GM23248 (cell line): ENCODE data around the gene COMMD1. TPM values are rescaled to one million over a fixed set of nuclear protein-coding genes. Genes with fewer than 3 reads are reported as not detected.
"Not testable (repeated sequence)": the region's sequence is repeated elsewhere in the genome, so short reads cannot be mapped to it uniquely, and the experiment has no call there.

Experiments
- DNase-seq: peaks from one replicate; pipeline ENCODE4 v3.0.0-alpha.2; 2015
- H2AFZ ChIP-seq: fragments of 200-600 bp; sonication (generic); 2 replicates; pipeline ENCODE4 v1.6.1; 2016; ENCODE audit warnings: antibody characterized with exemption
- H3F3A ChIP-seq: fragments of 200-600 bp; sonication (generic); 2 replicates; pipeline ENCODE4 v1.6.1; 2016; ENCODE audit warnings: mild to moderate bottlenecking, antibody characterized with exemption, mixed run types; ENCODE audit not compliant: insufficient read depth
- H3K27ac ChIP-seq: fragments of 200-600 bp; sonication (generic); 2 replicates; pipeline ENCODE4 v1.5.1; 2016; ENCODE audit warnings: mild to moderate bottlenecking
- H3K27me3 ChIP-seq: fragments of 200-600 bp; sonication (generic); replicated peaks from 2 replicates; pipeline ENCODE4 v1.6.1; 2016; ENCODE audit warnings: mild to moderate bottlenecking; ENCODE audit not compliant: insufficient read depth
- H3K36me3 ChIP-seq: fragments of 200-600 bp; sonication (generic); 2 replicates; pipeline ENCODE4 v1.6.1; 2016; ENCODE audit warnings: low read depth, mild to moderate bottlenecking
- H3K4me1 ChIP-seq: fragments of 200-600 bp; sonication (generic); 2 replicates; pipeline ENCODE4 v1.6.1; 2016; ENCODE audit warnings: mild to moderate bottlenecking; ENCODE audit not compliant: insufficient read depth
- H3K4me2 ChIP-seq: fragments of 200-600 bp; sonication (generic); one replicate; pipeline ENCODE4 v1.6.1; 2016; ENCODE audit warnings: mild to moderate bottlenecking; ENCODE audit not compliant: unreplicated experiment
- H3K4me3 ChIP-seq: fragments of 200-600 bp; sonication (generic); 2 replicates; pipeline ENCODE4 v1.5.1; 2016; ENCODE audit warnings: mild to moderate bottlenecking
- H3K79me2 ChIP-seq: fragments of 200-600 bp; sonication (generic); 2 replicates; pipeline ENCODE4 v1.6.1; 2016; ENCODE audit warnings: mild to moderate bottlenecking; ENCODE audit not compliant: insufficient read depth
- H3K9ac ChIP-seq: fragments of 200-600 bp; sonication (generic); 2 replicates; pipeline ENCODE4 v1.6.1; 2016; ENCODE audit warnings: mild to moderate bottlenecking
- H3K9me2 ChIP-seq: fragments of 200-600 bp; sonication (generic); 2 replicates; pipeline ENCODE4 v1.6.1; 2016; ENCODE audit warnings: mixed run types, mild to moderate bottlenecking, moderate library complexity; ENCODE audit not compliant: insufficient read depth
- H3K9me3 ChIP-seq: fragments of 200-600 bp; sonication (generic); one replicate; pipeline ENCODE4 v1.6.1; 2017; ENCODE audit warnings: low read depth
- H4K20me1 ChIP-seq: fragments of 200-600 bp; sonication (generic); 2 replicates; pipeline ENCODE4 v1.6.0; 2016; ENCODE audit not compliant: insufficient read depth
- EZH2 ChIP-seq: fragments of 200-600 bp; sonication (generic); IDR thresholded peaks from 2 replicates; pipeline ENCODE4 v1.6.1; 2018; ENCODE audit warnings: antibody characterized with exemption, mild to moderate bottlenecking; ENCODE audit not compliant: insufficient read depth, poor library complexity, severe bottlenecking
- EZH2phosphoT487 ChIP-seq: fragments of 200-600 bp; sonication (generic); IDR thresholded peaks from 2 replicates; pipeline ENCODE4 v1.6.1; 2018; ENCODE audit warnings: antibody characterized with exemption, moderate library complexity, mild to moderate bottlenecking, low read depth; ENCODE audit not compliant: insufficient read depth
- WGBS, 2 experiments: methylation state at CpG; one replicate each; pipeline ENCODE4 v1.1.6; 2015 to 2017; ENCODE audit warnings: low lambda C conversion rate in 2 of 2, low coverage in 1 of 2; ENCODE audit errors: missing lambda C conversion rate in 2 of 2; 5-methylcytosine and 5-hydroxymethylcytosine counted together
- in situ Hi-C: fragments of 300-500 bp; cut with MboI; formaldehyde crosslinking; loops from 2 replicates; pipeline ENCODE4 v1.15.0; 2020
- polyA plus RNA-seq: library from polyadenylated mRNA; unstranded; fragments of >200 nt; fragmentation: Nextera tagmentation; extraction: Ambion mirVana; gene quantifications from 2 replicates; pipeline ENCODE4 v1.2.1, GENCODE V29; 2016
- total RNA-seq: library from RNA; depleted of rRNA; stranded (reverse); fragments of >200 nt; shearing (Covaris generic); gene quantifications from 2 replicates; pipeline ENCODE4 v1.2.3, GENCODE V29; 2014

COMMD1 gene
- total and polyA plus RNA-seq, 2 experiments from 2014 or later = 40.5 to 74.2 TPM

GRCh38 chr2:62036761-62037250, 131.3 kb downstream of the COMMD1 start:
- H3K4me3 ChIP-seq = no peak overlapping the region
- H2AFZ ChIP-seq = no peak overlapping the region
- peaks cover 11% of the 10 kb centered on the region for H3K4me1 ChIP-seq
- H3F3A ChIP-seq = peaks cover 10% of the 10 kb centered on the region
- TF ChIP-seq EZH2phosphoT487 = no peak
- TF ChIP-seq EZH2 = no peak
- no peaks in the 10 kb centered on the region for H4K20me1 ChIP-seq
- H3K9ac ChIP-seq = no peak overlapping the region
- H3K27me3 ChIP-seq = no peaks in the 10 kb centered on the region
- 95% methylated on average over 2 of the region's 2 CpGs for WGBS, 2 experiments
- H3K4me2 ChIP-seq = no peak overlapping the region
- in situ Hi-C loops = no loop called here
- H3K9me2 ChIP-seq = no peaks in the 10 kb centered on the region
- no peak overlapping the region for H3K27ac ChIP-seq
- no peaks in the 10 kb centered on the region for H3K79me2 ChIP-seq
- DNase-seq = no peak
- H3K36me3 ChIP-seq = no peaks in the 10 kb centered on the region
- no peaks in the 10 kb centered on the region for H3K9me3 ChIP-seq

GRCh38 chr2:62038975-62039771, 133.7 kb downstream of the COMMD1 start:
- no peaks in the 10 kb centered on the region for H3K79me2 ChIP-seq
- 79 to 91% methylated on average over 3 of the region's 3 CpGs for WGBS, 2 experiments
- H3K4me1 ChIP-seq = peaks cover 11% of the 10 kb centered on the region
- H3K4me3 ChIP-seq = no peak overlapping the region
- H3F3A ChIP-seq = peaks cover 10% of the 10 kb centered on the region
- no peak overlapping the region for H2AFZ ChIP-seq
- no peaks in the 10 kb centered on the region for H3K9me2 ChIP-seq
- no peak overlapping the region for H3K27ac ChIP-seq
- H3K4me2 ChIP-seq = peak overlapping the region; percentile 5
- H3K9ac ChIP-seq = no peak overlapping the region
- no peaks in the 10 kb centered on the region for H3K27me3 ChIP-seq
- DNase-seq = peak; percentile 50
- no peaks in the 10 kb centered on the region for H3K36me3 ChIP-seq
- no peaks in the 10 kb centered on the region for H4K20me1 ChIP-seq
- TF ChIP-seq EZH2phosphoT487 (no peak), EZH2 (no peak)
- H3K9me3 ChIP-seq = no peaks in the 10 kb centered on the region
- in situ Hi-C loops = no loop called here

GRCh38 chr2:62040926-62041325, 135.5 kb downstream of the COMMD1 start:
- Histone ChIP-seq H3F3A (peaks cover 10% of the 10 kb centered on the region), H3K9me3 (no peaks in the 10 kb centered on the region), H3K4me3 (no peak overlapping the region), H3K9me2 (no peaks in the 10 kb centered on the region), H3K4me2 (no peak overlapping the region), H4K20me1 (no peaks in the 10 kb centered on the region), H3K9ac (no peak overlapping the region), H3K36me3 (no peaks in the 10 kb centered on the region), H3K4me1 (peaks cover 11% of the 10 kb centered on the region), H2AFZ (no peak overlapping the region), H3K79me2 (no peaks in the 10 kb centered on the region), H3K27ac (no peak overlapping the region), H3K27me3 (no peaks in the 10 kb centered on the region)
- 93 to 94% methylated on average over 3 of the region's 3 CpGs for WGBS, 2 experiments
- no peak for DNase-seq
- no peak for TF ChIP-seq EZH2
- TF ChIP-seq EZH2phosphoT487 = no peak
- in situ Hi-C loops = no loop called here

- H3K4me2 ChIP-seq, H3K79me2 ChIP-seq, DNase-seq, H3K27ac ChIP-seq, H4K20me1 ChIP-seq, H3K9ac ChIP-seq, H3F3A ChIP-seq, H3K27me3 ChIP-seq, H3K9me2 ChIP-seq, H3K4me3 ChIP-seq, H2AFZ ChIP-seq, H3K36me3 ChIP-seq, in situ Hi-C loops, H3K9me3 ChIP-seq: not testable (repeated sequence)
- WGBS, 2 experiments = 95 to 96% methylated on average over 16 of the region's 16 CpGs
- H3K4me1 ChIP-seq = peaks cover 11% of the 10 kb centered on the region
Observed at GRCh38 chr2:62041701-62042385, 136.4 kb downstream of the COMMD1 start.
